GM12878 (cell line): ENCODE data around the gene FAP. TPM values are rescaled to one million over a fixed set of nuclear protein-coding genes. Genes with fewer than 3 reads are reported as not detected.

Experiments
- ATAC-seq: fragments of 200-7000 bp; cut with Tn5 transposase; 3 replicates; pipeline ENCODE4 v1.9.1; 2020; ENCODE audit warnings: mild to moderate bottlenecking, moderate library complexity
- BruUV-seq: library from RNA; stranded (reverse); fragments of 400-500 nt; replicated peaks from 2 replicates; lab custom pipeline; 2021; lab: Mats Ljungman, UMichigan
- CTCF ChIA-PET: fragments of 300-600 bp; sonication (Branson Sonifier 250); formaldehyde crosslinking; extraction: SDS; loops from one replicate; lab custom pipeline; 2021; ENCODE audit warnings: inconsistent platforms; lab: Yijun Ruan, JAX
- POLR2A ChIA-PET: fragments of 350-600 bp; formaldehyde crosslinking; extraction: SDS; loops from one replicate; lab custom pipeline; 2021; ENCODE audit warnings: inconsistent platforms; lab: Charles Lee
- RAD21 ChIA-PET: fragments of 300-600 bp; sonication (Branson Sonifier 250); formaldehyde crosslinking; loops from one replicate; lab custom pipeline; 2023; ENCODE audit warnings: antibody characterized with exemption; ENCODE audit not compliant: unreplicated experiment; lab: Charles Lee
- SMC1A ChIA-PET: fragments of 300-600 bp; sonication (Branson Sonifier 250); formaldehyde crosslinking; loops from one replicate; lab custom pipeline; 2023; ENCODE audit not compliant: unreplicated experiment, uncharacterized antibody; lab: Charles Lee
- DNase-seq: peaks from one replicate; pipeline ENCODE4 v3.0.0-alpha.2; 2011; ENCODE audit warnings: low read depth, low spot score
- FAIRE-seq: peaks from 3 replicates; lab custom pipeline; 2011; peaks lifted over from hg19 to GRCh38; lab: Jason Lieb, UNC
- H2AFZ ChIP-seq: 2 replicates; pipeline ENCODE4 v1.6.0; 2011; ENCODE audit warnings: low read depth, low read length, control low read depth; ENCODE audit not compliant: control insufficient read depth
- H3K27ac ChIP-seq: 2 replicates; pipeline ENCODE4 v1.5.1; 2011; ENCODE audit warnings: control low read depth; ENCODE audit not compliant: control insufficient read depth, insufficient read depth
- H3K27me3 ChIP-seq, 2 experiments: replicated peaks in 1 of 2; 2 replicates each; pipeline versions ENCODE4 v1.6.0 to v1.6.1; 2011; ENCODE audit warnings: low read length in 1 of 2; ENCODE audit not compliant: control insufficient read depth in 2 of 2, insufficient read depth in 2 of 2
- H3K36me3 ChIP-seq, 2 experiments: 2 replicates each; pipeline ENCODE4 v1.5.1; 2011; ENCODE audit warnings: low read length in 1 of 2; ENCODE audit not compliant: control insufficient read depth in 2 of 2, insufficient read depth in 2 of 2
- H3K4me1 ChIP-seq: 2 replicates; pipeline ENCODE4 v1.6.1; 2011; ENCODE audit warnings: mild to moderate bottlenecking, low read length, moderate library complexity, mixed read lengths; ENCODE audit not compliant: control insufficient read depth, insufficient read depth
- H3K4me2 ChIP-seq: 2 replicates; pipeline ENCODE4 v1.6.0; 2011; ENCODE audit warnings: control low read depth; ENCODE audit not compliant: control insufficient read depth, insufficient read depth
- H3K4me3 ChIP-seq: fragments of 200-600 bp; sonication (generic); 2 replicates; pipeline ENCODE4 v1.5.1; 2016
- H3K79me2 ChIP-seq: 2 replicates; pipeline ENCODE4 v1.6.0; 2011; ENCODE audit warnings: low read length; ENCODE audit not compliant: control insufficient read depth, insufficient read depth
- H3K9ac ChIP-seq: 2 replicates; pipeline ENCODE4 v1.8.0; 2011; ENCODE audit warnings: low read length, control low read depth, mixed read lengths; ENCODE audit not compliant: control insufficient read depth, insufficient read depth
- H3K9me3 ChIP-seq: replicated peaks from 3 replicates; pipeline ENCODE4 v1.5.1; 2011; ENCODE audit warnings: mild to moderate bottlenecking, low read length; ENCODE audit not compliant: control insufficient read depth, insufficient read depth
- H4K20me1 ChIP-seq: 2 replicates; pipeline ENCODE4 v1.6.0; 2011; ENCODE audit not compliant: control insufficient read depth, insufficient read depth
- ATF2 ChIP-seq: IDR thresholded peaks from 2 replicates; pipeline ENCODE4 v1.6.1; 2012; ENCODE audit warnings: low read length, inconsistent platforms
- EED ChIP-seq: sonication (generic); IDR thresholded peaks from 2 replicates; pipeline ENCODE4 v1.6.1; 2016; ENCODE audit warnings: antibody characterized with exemption, low read depth
- HDGF ChIP-seq: fragments of 450-650 bp; IDR thresholded peaks from 2 replicates; pipeline ENCODE4 v1.6.1; 2016; ENCODE audit warnings: antibody characterized with exemption
- KLF5 ChIP-seq: fragments of 450-650 bp; IDR thresholded peaks from 2 replicates; pipeline ENCODE4 v1.6.1; 2014; ENCODE audit warnings: mild to moderate bottlenecking; ENCODE audit not compliant: partially characterized antibody
- MEF2B ChIP-seq: fragments of 450-650 bp; IDR thresholded peaks from 2 replicates; pipeline ENCODE4 v1.6.1; 2018; ENCODE audit warnings: mild to moderate bottlenecking, moderate library complexity; ENCODE audit not compliant: partially characterized antibody, poor library complexity, severe bottlenecking
- NFXL1 ChIP-seq: fragments of 450-650 bp; IDR thresholded peaks from 2 replicates; pipeline ENCODE4 v1.6.1; 2017; ENCODE audit warnings: antibody characterized with exemption, mild to moderate bottlenecking, borderline replicate concordance
- POLR2A ChIP-seq: IDR thresholded peaks from 2 replicates; pipeline ENCODE4 v1.6.1; 2011; ENCODE audit warnings: low read depth, mild to moderate bottlenecking, low read length
- POLR2AphosphoS2 ChIP-seq: IDR thresholded peaks from 2 replicates; pipeline ENCODE4 v1.6.1; 2011; ENCODE audit warnings: low read depth, mild to moderate bottlenecking, low read length, improper control_type of control experiment, moderate library complexity
- SMARCA5 ChIP-seq: fragments of 450-650 bp; IDR thresholded peaks from 2 replicates; pipeline ENCODE4 v1.6.1; 2017; ENCODE audit warnings: mild to moderate bottlenecking
- SREBF2 ChIP-seq: IDR thresholded peaks from 2 replicates; pipeline ENCODE4 v1.6.1; 2012; ENCODE audit warnings: mild to moderate bottlenecking, low read length
- ZNF207 ChIP-seq: fragments of 450-650 bp; IDR thresholded peaks from 2 replicates; pipeline ENCODE4 v1.6.1; 2014; ENCODE audit warnings: antibody characterized with exemption, mild to moderate bottlenecking, borderline replicate concordance
- WGBS: methylation state at CpG from one replicate; pipeline ENCODE4 v1.1.6; 2016; ENCODE audit warnings: low lambda C conversion rate; ENCODE audit not compliant: insufficient replicate concordance, insufficient coverage; ENCODE audit errors: missing lambda C conversion rate; 5-methylcytosine and 5-hydroxymethylcytosine counted together
- in situ Hi-C: fragments of 300-500 bp; cut with MboI; formaldehyde crosslinking; loops from 9 replicates; pipeline ENCODE4 v1.14.3; 2018; ENCODE audit warnings: mixed read lengths
- intact Hi-C: fragments of 100-400 bp; cut with micrococcal nuclease; formaldehyde crosslinking; loops from one replicate; pipeline ENCODE4 v1.14.2; 2022; ENCODE audit not compliant: unreplicated experiment
- polyA plus RNA-seq, 11 experiments: library from polyadenylated mRNA; depleted of rRNA in 4 of 11; unstranded in 6 of 11; stranded (reverse) in 5 of 11; fragments of >200 nt; fragmentation: Nextera tagmentation in 4 of 11; fragmentation: Illumina TruSeq in 1 of 11; extraction: Ambion mirVana in 4 of 11; extraction: Trizol in 1 of 11; gene quantifications; 1 replicate in 1 of 11; 2 replicates in 10 of 11; pipeline versions ENCODE4 v1.2.1 to v1.2.3, GENCODE V29; 2011 to 2016; ENCODE audit warnings: inconsistent platforms in 2 of 11, missing spikeins in 2 of 11, low read depth in 1 of 11
- total RNA-seq, 4 experiments: library from RNA; depleted of rRNA in 3 of 4; stranded (reverse); fragments of >200 nt in 3 of 4; fragmentation: Illumina TruSeq in 1 of 4; extraction: Trizol in 1 of 4; gene quantifications; 2 replicates each; pipeline versions ENCODE4 v1.2.1 to v1.2.3, GENCODE V29; 2013 to 2021

Gene FAP
- total and polyA plus RNA-seq, 10 of the 15 experiments (the other 5 are each of a cell fraction or from before 2014, with no cell fraction given) = 0.16 TPM; not detected in 9

- Histone ChIP-seq H3K4me2 (no peak overlapping the region), H4K20me1 (no peaks in the 10 kb centered on the region), H3K4me1 (no peaks in the 10 kb centered on the region), H3K4me3 (no peak overlapping the region), H3K9ac (no peak overlapping the region), H3K36me3 (no peaks in the 10 kb centered on the region), H3K79me2 (no peaks in the 10 kb centered on the region), H3K27ac (no peak overlapping the region), H3K27me3 (no peaks in the 10 kb centered on the region), H2AFZ (no peak overlapping the region), H3K9me3 (no peaks in the 10 kb centered on the region)
- ChIA-PET CTCF (interaction anchor here (0.6 to 3.7 kb wide), 3 partner anchors 8 to 66 kb away, joined by 3 to 34 read pairs (median 10); no protein-coding TSS in a partner anchor), POLR2A (no interaction called here), RAD21 (no interaction called here), SMC1A (interaction anchor here (0.9 to 2.2 kb wide), 5 partner anchors 10 to 46 kb away, joined by 3 to 8 read pairs (median 4); no protein-coding TSS in a partner anchor)
- no TSS peak for BruUV-seq
- intact Hi-C loops (no loop called here), in situ Hi-C loops (no loop called here)
- ATAC-seq (no peak), FAIRE-seq (no peak), DNase-seq (no peak)
- WGBS = 64% methylated on average over 2 of the region's 2 CpGs
- TF ChIP-seq EED = no peak
- TF ChIP-seq HDGF = no peak
- no peak for TF ChIP-seq POLR2AphosphoS2
- TF ChIP-seq NFXL1 = no peak
- TF ChIP-seq ATF2 = no peak
- TF ChIP-seq SREBF2 = no peak
- TF ChIP-seq ZNF207 = no peak
- TF ChIP-seq KLF5 = no peak
- TF ChIP-seq POLR2A = no peak
- no peak for TF ChIP-seq SMARCA5
- no peak for TF ChIP-seq MEF2B
- TF ChIP-seq, all 136 proteins: peak for 0
Measured at GRCh38 chr2:162232027-162232426, 11.2 kb downstream of the FAP start.
